Sigmoid colon (tissue), 7 donors: ENCODE results near the gene MNAT1. TPM values are rescaled to one million over a fixed set of nuclear protein-coding genes. Genes with fewer than 3 reads are reported as not detected.

Source experiments
- DNase-seq: peaks from one replicate; pipeline ENCODE4 v3.0.0-alpha.2; 2019
- H3K27ac ChIP-seq, 4 donors: fragments of 200-600 bp; sonication (generic); one replicate each; pipeline ENCODE4 v1.5.1; 2016 to 2019; ENCODE audit warnings: mild to moderate bottlenecking in 1 of 4
- H3K27me3 ChIP-seq, 3 donors: fragments of 200-600 bp; sonication (generic); one replicate each; pipeline ENCODE4 v1.5.1; 2019; ENCODE audit warnings: mild to moderate bottlenecking in 1 of 3
- H3K36me3 ChIP-seq, 4 donors: fragments of 200-600 bp; sonication (generic); one replicate each; pipeline ENCODE4 v1.5.1; 2016 to 2019
- H3K4me1 ChIP-seq, 4 donors: fragments of 200-600 bp; sonication (generic); one replicate each; pipeline ENCODE4 v1.5.1; 2017 to 2019
- H3K4me3 ChIP-seq, 4 donors: fragments of 200-600 bp; sonication (generic); one replicate each; pipeline ENCODE4 v1.5.1; 2017 to 2019; ENCODE audit warnings: mild to moderate bottlenecking in 2 of 4, moderate library complexity in 1 of 4
- H3K9me3 ChIP-seq, 4 donors: fragments of 200-600 bp in 3 of 4; sonication (generic) in 3 of 4; one replicate each; pipeline versions ENCODE4 v1.5.1 to v1.6.1; 2013 to 2019
- CTCF ChIP-seq, 4 experiments: fragments of 450-650 bp in 3 of 4; fragments of 200-600 bp in 1 of 4; IDR thresholded peaks; one replicate each; pipeline ENCODE4 v1.5.1; 2016 to 2019; ENCODE audit warnings: antibody characterized with exemption in 4 of 4, mild to moderate bottlenecking in 3 of 4, moderate library complexity in 2 of 4
- EP300 ChIP-seq, 4 donors: sonication (generic); formaldehyde crosslinking; IDR thresholded peaks; one replicate each; pipeline ENCODE4 v1.6.1; 2017; ENCODE audit warnings: antibody characterized with exemption in 4 of 4
- POLR2A ChIP-seq, 2 donors: fragments of 450-650 bp; IDR thresholded peaks; one replicate each; pipeline ENCODE4 v1.6.1; 2016; ENCODE audit warnings: antibody characterized with exemption in 2 of 2, mild to moderate bottlenecking in 2 of 2, moderate library complexity in 2 of 2
- POLR2AphosphoS5 ChIP-seq, 4 donors: sonication (generic); formaldehyde crosslinking; IDR thresholded peaks; one replicate each; pipeline ENCODE4 v1.6.1; 2017; ENCODE audit warnings: antibody characterized with exemption in 4 of 4
- WGBS, 2 donors: extraction: QIAGEN DNeasy Blood & Tissue Kit; methylation state at CpG; one replicate each; pipeline ENCODE4 v1.1.7; 2013; 5-methylcytosine and 5-hydroxymethylcytosine counted together
- intact Hi-C: fragments of 100-400 bp; cut with DNase I; formaldehyde crosslinking; loops from one replicate; pipeline ENCODE4 v1.15.1; 2023
- polyA plus RNA-seq, 3 donors: library from polyadenylated mRNA; stranded (reverse); fragments of 200-250 nt; gene quantifications; one replicate each; pipeline ENCODE4 v1.2.3, GENCODE V29; 2013
- total RNA-seq, 4 donors: library from RNA; depleted of rRNA; stranded (reverse); fragments of >200 nt; gene quantifications; one replicate each; pipeline ENCODE4 v1.1.0, GENCODE V29; 2016
- donor health status: healthy with polysubstance abuse.
- donor health status: Bipolar disorder and iron deficiency.
- donor health status: healthy.

Gene MNAT1
- total and polyA plus RNA-seq, 7 donors = 9.5 to 65.0 (median 22.4) TPM

- DNase-seq = no peak
- TF ChIP-seq POLR2AphosphoS5 (IDR thresholded peaks at IDR 0.05) = no peak
- TF ChIP-seq CTCF (IDR thresholded peaks at IDR 0.05) = no peak
- no peak for TF ChIP-seq POLR2A (IDR thresholded peaks at IDR 0.05)
- TF ChIP-seq EP300 (IDR thresholded peaks at IDR 0.05) = no peak
- Histone ChIP-seq H3K36me3 (no peaks in the 10 kb centered on the region), H3K4me1 (no peaks in the 10 kb centered on the region), H3K27me3 (no peaks in the 10 kb centered on the region), H3K4me3 (no peak overlapping the region), H3K27ac (no peak overlapping the region), H3K9me3 (no peaks in the 10 kb centered on the region)
- intact Hi-C loops = no loop called here
Measured at GRCh38 chr14:60744566-60744965, 10.0 kb downstream of the MNAT1 start.

- Histone ChIP-seq H3K9me3 (no peaks in the 10 kb centered on the region), H3K27ac (no peak overlapping the region), H3K4me3 (no peak overlapping the region), H3K36me3 (no peaks in the 10 kb centered on the region), H3K27me3 (no peaks in the 10 kb centered on the region), H3K4me1 (peaks cover 0 to 17% (median 2%) of the 10 kb centered on the region in 4 donors)
- intact Hi-C loops = no loop called here
- WGBS, 2 donors = 56 to 83% methylated on average over 7 of the region's 7 CpGs
- TF ChIP-seq POLR2AphosphoS5 (IDR thresholded peaks at IDR 0.05) (no peak), CTCF (IDR thresholded peaks at IDR 0.05) (no peak), POLR2A (IDR thresholded peaks at IDR 0.05) (no peak), EP300 (IDR thresholded peaks at IDR 0.05) (no peak)
- DNase-seq = no peak
Measured at GRCh38 chr14:60753264-60754119, 18.9 kb downstream of the MNAT1 start.

GRCh38 chr14:60756847-60757246 is 22.3 kb downstream of the MNAT1 start:
- intact Hi-C loops = no loop called here
- Histone ChIP-seq H3K27me3 (no peaks in the 10 kb centered on the region), H3K4me1 (peaks cover 0 to 29% (median 5%) of the 10 kb centered on the region in 4 donors), H3K27ac (no peak overlapping the region), H3K36me3 (no peaks in the 10 kb centered on the region), H3K4me3 (no peak overlapping the region), H3K9me3 (no peaks in the 10 kb centered on the region)
- WGBS, 2 donors = 58 to 67% methylated on average over 1 of the region's 1 CpG
- TF ChIP-seq POLR2AphosphoS5 (IDR thresholded peaks at IDR 0.05) = no peak
- TF ChIP-seq CTCF (IDR thresholded peaks at IDR 0.05) = no peak
- TF ChIP-seq EP300 (IDR thresholded peaks at IDR 0.05) = no peak
- TF ChIP-seq POLR2A (IDR thresholded peaks at IDR 0.05) = no peak
- no peak for DNase-seq

- H3K9me3 ChIP-seq = no peaks in the 10 kb centered on the region
- no peaks in the 10 kb centered on the region for H3K36me3 ChIP-seq
- H3K27ac ChIP-seq = no peak overlapping the region
- TF ChIP-seq POLR2AphosphoS5 (IDR thresholded peaks at IDR 0.05) (no peak), POLR2A (IDR thresholded peaks at IDR 0.05) (no peak)
- intact Hi-C loops = no loop called here
- H3K4me3 ChIP-seq = no peak overlapping the region
- no peak for DNase-seq
- peaks cover 0 to 29% (median 5%) of the 10 kb centered on the region in 4 donors for H3K4me1 ChIP-seq
- no peaks in the 10 kb centered on the region for H3K27me3 ChIP-seq
- 71 to 93% methylated on average over 1 of the region's 1 CpG for WGBS, 2 donors
Measured at GRCh38 chr14:60757567-60758002, 23.0 kb downstream of the MNAT1 start.

- no peak for DNase-seq
- H3K27me3 ChIP-seq = no peaks in the 10 kb centered on the region
- peaks cover 0 to 29% (median 5%) of the 10 kb centered on the region in 4 donors for H3K4me1 ChIP-seq
- intact Hi-C loops = no loop called here
- no peaks in the 10 kb centered on the region for H3K36me3 ChIP-seq
- no peak overlapping the region for H3K4me3 ChIP-seq
- no peak overlapping the region for H3K27ac ChIP-seq
- WGBS, 2 donors = 78 to 84% methylated on average over 2 of the region's 2 CpGs
- H3K9me3 ChIP-seq = no peaks in the 10 kb centered on the region
- TF ChIP-seq POLR2AphosphoS5 (IDR thresholded peaks at IDR 0.05) (peak in 1 of 4 donors; percentile 11), POLR2A (IDR thresholded peaks at IDR 0.05) (no peak)
Measured at GRCh38 chr14:60758885-60759284, 24.3 kb downstream of the MNAT1 start.
